ENCODE results near the gene CHID1.

DNA sequence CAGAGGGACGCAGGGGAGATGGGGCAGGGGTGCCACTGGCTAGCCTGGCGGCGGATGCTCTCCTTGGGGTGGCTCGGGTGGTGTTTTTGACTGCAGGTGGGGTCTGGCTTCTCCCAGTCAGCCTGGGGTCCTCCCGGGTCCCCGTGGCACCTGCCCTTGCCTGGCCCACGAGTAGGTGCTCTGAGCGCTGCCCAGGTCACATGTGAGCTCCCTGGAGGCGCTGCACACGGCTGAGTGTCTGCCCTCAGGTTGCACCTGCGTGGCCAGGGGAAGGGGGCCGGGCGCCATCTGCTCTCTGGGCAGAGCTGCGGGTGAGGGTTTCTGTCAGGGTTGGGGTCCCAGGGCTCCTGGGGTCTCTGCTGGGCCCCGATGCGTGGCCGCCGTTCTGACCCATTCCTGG lies 62.7 kb downstream of the CHID1 start:
- TF ChIP-seq, protein P1, sequence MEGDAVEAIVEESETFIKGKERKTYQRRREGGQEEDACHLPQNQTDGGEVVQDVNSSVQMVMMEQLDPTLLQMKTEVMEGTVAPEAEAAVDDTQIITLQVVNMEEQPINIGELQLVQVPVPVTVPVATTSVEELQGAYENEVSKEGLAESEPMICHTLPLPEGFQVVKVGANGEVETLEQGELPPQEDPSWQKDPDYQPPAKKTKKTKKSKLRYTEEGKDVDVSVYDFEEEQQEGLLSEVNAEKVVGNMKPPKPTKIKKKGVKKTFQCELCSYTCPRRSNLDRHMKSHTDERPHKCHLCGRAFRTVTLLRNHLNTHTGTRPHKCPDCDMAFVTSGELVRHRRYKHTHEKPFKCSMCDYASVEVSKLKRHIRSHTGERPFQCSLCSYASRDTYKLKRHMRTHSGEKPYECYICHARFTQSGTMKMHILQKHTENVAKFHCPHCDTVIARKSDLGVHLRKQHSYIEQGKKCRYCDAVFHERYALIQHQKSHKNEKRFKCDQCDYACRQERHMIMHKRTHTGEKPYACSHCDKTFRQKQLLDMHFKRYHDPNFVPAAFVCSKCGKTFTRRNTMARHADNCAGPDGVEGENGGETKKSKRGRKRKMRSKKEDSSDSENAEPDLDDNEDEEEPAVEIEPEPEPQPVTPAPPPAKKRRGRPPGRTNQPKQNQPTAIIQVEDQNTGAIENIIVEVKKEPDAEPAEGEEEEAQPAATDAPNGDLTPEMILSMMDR (IDR thresholded peaks at IDR 0.05; ENCODE audit: insufficient read depth, low read length, poor library complexity, severe bottlenecking): no peak
- TF ChIP-seq EZH2phosphoT487 (conservative IDR thresholded peaks at IDR 0.05; ENCODE audit: low read length): no peak
